ENCODE measurements around the gene TMEM30A. TPM values are rescaled to one million over a fixed set of nuclear protein-coding genes. Genes with fewer than 3 reads are reported as not detected.

Gene TMEM30A
- total RNA-seq, 2 donors from 2014 or later: 45.6 to 47.3 TPM

- TF ChIP-seq, protein P1, sequence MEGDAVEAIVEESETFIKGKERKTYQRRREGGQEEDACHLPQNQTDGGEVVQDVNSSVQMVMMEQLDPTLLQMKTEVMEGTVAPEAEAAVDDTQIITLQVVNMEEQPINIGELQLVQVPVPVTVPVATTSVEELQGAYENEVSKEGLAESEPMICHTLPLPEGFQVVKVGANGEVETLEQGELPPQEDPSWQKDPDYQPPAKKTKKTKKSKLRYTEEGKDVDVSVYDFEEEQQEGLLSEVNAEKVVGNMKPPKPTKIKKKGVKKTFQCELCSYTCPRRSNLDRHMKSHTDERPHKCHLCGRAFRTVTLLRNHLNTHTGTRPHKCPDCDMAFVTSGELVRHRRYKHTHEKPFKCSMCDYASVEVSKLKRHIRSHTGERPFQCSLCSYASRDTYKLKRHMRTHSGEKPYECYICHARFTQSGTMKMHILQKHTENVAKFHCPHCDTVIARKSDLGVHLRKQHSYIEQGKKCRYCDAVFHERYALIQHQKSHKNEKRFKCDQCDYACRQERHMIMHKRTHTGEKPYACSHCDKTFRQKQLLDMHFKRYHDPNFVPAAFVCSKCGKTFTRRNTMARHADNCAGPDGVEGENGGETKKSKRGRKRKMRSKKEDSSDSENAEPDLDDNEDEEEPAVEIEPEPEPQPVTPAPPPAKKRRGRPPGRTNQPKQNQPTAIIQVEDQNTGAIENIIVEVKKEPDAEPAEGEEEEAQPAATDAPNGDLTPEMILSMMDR (IDR thresholded peaks at IDR 0.05): no peak
- no peak overlapping the region for H3K4me3 ChIP-seq
- DNase-seq (ENCODE audit: low spot score): no peak
- H3K27ac ChIP-seq: no peak overlapping the region
- no peaks in the 10 kb centered on the region for H3K36me3 ChIP-seq
- no peaks in the 10 kb centered on the region for H3K27me3 ChIP-seq
- peaks cover 0 to 11% of the 10 kb centered on the region in 2 donors for H3K4me1 ChIP-seq
- H3K9me3 ChIP-seq: no peaks in the 10 kb centered on the region
Measured at GRCh38 chr6:75300531-75300855, 15.9 kb upstream of the TMEM30A start.

DNA sequence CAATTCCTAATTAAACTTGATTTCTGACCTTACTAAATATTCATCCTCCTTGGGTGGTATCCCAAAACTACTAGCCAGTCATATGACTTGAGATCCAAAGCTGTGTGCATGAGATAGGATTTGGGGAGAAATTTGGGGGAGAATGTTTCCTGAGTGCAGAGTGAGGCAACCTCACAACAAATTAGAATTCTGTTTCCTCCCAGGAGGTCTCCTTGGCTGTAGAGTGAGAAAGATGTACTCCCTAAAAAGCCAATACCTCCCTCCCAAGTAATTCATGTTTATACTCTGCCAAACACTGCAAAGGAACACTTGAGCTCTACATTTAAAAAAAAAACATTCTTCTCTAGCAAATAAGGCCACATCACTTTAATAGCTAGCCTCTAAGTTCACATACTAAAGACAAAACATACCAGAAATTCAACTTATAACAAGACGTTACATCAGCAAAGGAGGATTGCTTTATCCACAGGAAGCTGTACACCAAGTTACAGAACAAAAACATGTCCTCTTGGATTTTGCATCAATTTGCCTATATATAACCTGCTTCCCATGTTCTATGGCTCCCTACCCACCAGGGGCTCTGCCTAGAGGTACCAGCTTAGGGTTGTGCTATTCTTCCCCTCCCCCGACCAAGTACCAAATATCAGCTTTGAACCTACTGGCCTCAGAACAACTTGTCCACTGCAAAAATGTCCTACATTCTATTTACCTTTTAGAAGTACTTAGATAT lies 15.4 kb upstream of the TMEM30A start:
- H3K27me3 ChIP-seq: no peaks in the 10 kb centered on the region
- no peaks in the 10 kb centered on the region for H3K36me3 ChIP-seq
- no peak overlapping the region for H3K27ac ChIP-seq
- no peaks in the 10 kb centered on the region for H3K9me3 ChIP-seq
- peaks cover 0 to 11% of the 10 kb centered on the region in 2 donors for H3K4me1 ChIP-seq
- H3K4me3 ChIP-seq: no peak overlapping the region
- TF ChIP-seq, protein P1 (IDR thresholded peaks at IDR 0.05): no peak
- DNase-seq (ENCODE audit: low spot score): no peak

- Histone ChIP-seq H3K36me3 (no peaks in the 10 kb centered on the region), H3K27ac (no peak overlapping the region), H3K27me3 (no peaks in the 10 kb centered on the region), H3K4me3 (no peak overlapping the region), H3K4me1 (peaks cover 0 to 19% of the 10 kb centered on the region in 2 donors), H3K9me3 (no peaks in the 10 kb centered on the region)
- DNase-seq (ENCODE audit: low spot score): no peak
- TF ChIP-seq, protein P1 (IDR thresholded peaks at IDR 0.05): peak; percentile 58 to 78
Measured at GRCh38 chr6:75296811-75297779, 12.5 kb upstream of the TMEM30A start.

- H3K36me3 ChIP-seq: no peaks in the 10 kb centered on the region
- H3K4me3 ChIP-seq: no peak overlapping the region
- TF ChIP-seq, protein P1 (IDR thresholded peaks at IDR 0.05): no peak
- peaks cover 0 to 26% of the 10 kb centered on the region in 2 donors for H3K4me1 ChIP-seq
- no peaks in the 10 kb centered on the region for H3K9me3 ChIP-seq
- H3K27me3 ChIP-seq: no peaks in the 10 kb centered on the region
- H3K27ac ChIP-seq: peak overlapping the region in 1 of 2 donors; percentile 41
- no peak for DNase-seq (ENCODE audit: low spot score)
Measured at GRCh38 chr6:75292555-75292954, 8.0 kb upstream of the TMEM30A start.

- Histone ChIP-seq H3K9me3 (no peaks in the 10 kb centered on the region), H3K36me3 (no peaks in the 10 kb centered on the region), H3K27ac (peak overlapping the region; percentile 20 to 35), H3K4me1 (peaks cover 0 to 26% of the 10 kb centered on the region in 2 donors), H3K27me3 (no peaks in the 10 kb centered on the region), H3K4me3 (no peak overlapping the region)
- TF ChIP-seq, protein P1 (IDR thresholded peaks at IDR 0.05): no peak
- no peak for DNase-seq (ENCODE audit: low spot score)
Measured at GRCh38 chr6:75291744-75292143, 7.2 kb upstream of the TMEM30A start.
